Measurements from ENCODE around the gene CLEC17A. TPM values are rescaled to one million over a fixed set of nuclear protein-coding genes. Genes with fewer than 3 reads are reported as not detected.
A peak's percentile ranks its signal among the peaks of the same experiment; 100 is the strongest.

The CLEC17A gene
- total and polyA plus RNA-seq, 2 of the 13 experiments (the other 11 are each of a cell fraction or from before 2014, with no cell fraction given) = not detected

DNA sequence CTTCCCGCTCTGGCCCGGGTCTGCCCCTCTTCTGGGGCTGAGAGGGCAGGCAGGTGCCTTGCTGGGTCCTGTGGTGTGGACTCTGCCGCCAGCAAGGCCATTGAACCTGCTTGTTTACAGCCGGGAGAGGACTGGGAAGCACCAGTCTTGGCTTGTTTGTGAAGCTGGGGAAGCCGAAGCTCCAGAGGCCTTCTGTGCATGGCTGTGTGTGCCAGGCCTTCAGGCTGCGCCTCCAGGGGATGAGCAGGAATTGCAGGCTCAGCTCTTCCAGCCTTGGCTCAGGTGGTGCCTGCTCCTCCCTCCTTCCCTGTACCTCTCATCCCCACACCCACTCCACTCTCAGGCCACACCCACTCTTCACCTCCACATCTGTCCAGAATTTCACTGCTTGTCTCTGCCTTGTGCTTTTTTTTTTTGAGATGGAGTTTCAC, 28.5 kb upstream of the CLEC17A start:
- FAIRE-seq (peak; percentile 84), DNase-seq (ENCODE audit: low spot score) (peak; percentile 76), ATAC-seq (peak; percentile 83)
- Histone ChIP-seq H3K4me2 (ENCODE audit: low read depth, low read length) (peak overlapping the region; percentile 54), H3K9ac (ENCODE audit: insufficient read depth, low read depth, low read length) (peak overlapping the region; percentile 36; the same call in 1 of the 2 replicates), H3K4me3 (replicated peaks in 1 of 3; ENCODE audit: insufficient read depth in 1 of 3, low read depth in 2 of 3, low read length in 3 of 3) (peak overlapping the region in 1 of 3 experiments; percentile 29; a peak in 1 of 6 replicates), H3K36me3 (replicated peaks in 1 of 2; ENCODE audit: control insufficient read depth in 1 of 2, insufficient read depth in 2 of 2, low read length in 2 of 2) (peaks cover 3 to 4% of the 10 kb centered on the region in 2 experiments; a peak in 2 of 5 replicates), H3K27me3 (ENCODE audit: control insufficient read depth in 1 of 2, insufficient read depth in 2 of 2, low read length in 2 of 2) (no peaks in the 10 kb centered on the region), H3K9me3 (ENCODE audit: low read length) (no peaks in the 10 kb centered on the region), H2AFZ (ENCODE audit: low read length) (no peak overlapping the region), H3K4me1 (ENCODE audit: insufficient read depth, low read length) (peaks cover 61% of the 10 kb centered on the region), H3K79me2 (ENCODE audit: insufficient read depth, low read length) (peaks cover 42% of the 10 kb centered on the region), H3K27ac (ENCODE audit: extremely low read length, insufficient read depth, low read length) (peak overlapping the region; percentile 66), H4K20me1 (ENCODE audit: insufficient read depth, low read length) (no peaks in the 10 kb centered on the region; the same call in 1 of the 2 replicates)
- intact Hi-C loops (cut with micrococcal nuclease; ENCODE audit: unreplicated experiment) (loop anchor here (1.0 kb wide), 1 partner anchor 41 kb away; no protein-coding TSS in a partner anchor), in situ Hi-C loops (cut with HindIII; ENCODE audit: extremely low pct_ligation_motif_present, low pct_unique_long_range_greater_than_20kb) (no loop called here)
- ChIA-PET POLR2A (interaction anchor here (0.6 to 2.6 kb wide), 10 partner anchors 16 to 1612 kb away, joined by 3 to 17 read pairs (median 5); partner anchors contain the start of genes DNAJB1, GIPC1 and NDUFB7), CTCF (ENCODE audit: low intra/inter-chr PET ratio, low total read pairs) (interaction anchor here (1.3 kb wide), 1 partner anchor 79 kb away, joined by 3 read pairs; the partner anchor contains the start of gene PTGER1)
- BruUV-seq (replicated peaks) = no TSS peak
- WGBS (ENCODE audit: low lambda C conversion rate) = 80% methylated on average over 1 of the region's 6 CpGs
- TF ChIP-seq, protein P1, sequence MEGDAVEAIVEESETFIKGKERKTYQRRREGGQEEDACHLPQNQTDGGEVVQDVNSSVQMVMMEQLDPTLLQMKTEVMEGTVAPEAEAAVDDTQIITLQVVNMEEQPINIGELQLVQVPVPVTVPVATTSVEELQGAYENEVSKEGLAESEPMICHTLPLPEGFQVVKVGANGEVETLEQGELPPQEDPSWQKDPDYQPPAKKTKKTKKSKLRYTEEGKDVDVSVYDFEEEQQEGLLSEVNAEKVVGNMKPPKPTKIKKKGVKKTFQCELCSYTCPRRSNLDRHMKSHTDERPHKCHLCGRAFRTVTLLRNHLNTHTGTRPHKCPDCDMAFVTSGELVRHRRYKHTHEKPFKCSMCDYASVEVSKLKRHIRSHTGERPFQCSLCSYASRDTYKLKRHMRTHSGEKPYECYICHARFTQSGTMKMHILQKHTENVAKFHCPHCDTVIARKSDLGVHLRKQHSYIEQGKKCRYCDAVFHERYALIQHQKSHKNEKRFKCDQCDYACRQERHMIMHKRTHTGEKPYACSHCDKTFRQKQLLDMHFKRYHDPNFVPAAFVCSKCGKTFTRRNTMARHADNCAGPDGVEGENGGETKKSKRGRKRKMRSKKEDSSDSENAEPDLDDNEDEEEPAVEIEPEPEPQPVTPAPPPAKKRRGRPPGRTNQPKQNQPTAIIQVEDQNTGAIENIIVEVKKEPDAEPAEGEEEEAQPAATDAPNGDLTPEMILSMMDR (CRISPR knock-in tag; IDR thresholded peaks at IDR 0.05) = peak; percentile 53
- peak; percentile 26; the same call in 1 of the 2 replicates for TF ChIP-seq SOX5 (CRISPR knock-in tag; IDR thresholded peaks at IDR 0.05; ENCODE audit: borderline replicate concordance)
- TF ChIP-seq TBX2 (CRISPR knock-in tag; IDR thresholded peaks at IDR 0.05; ENCODE audit: borderline replicate concordance) = peak; percentile 65; the same call in 1 of the 2 replicates
- 0 out of 2 replicates have a peak, but pooled peaks have one; percentile 16 for TF ChIP-seq ELF1 (CRISPR knock-in tag; IDR thresholded peaks at IDR 0.05)
- TF ChIP-seq, protein P2, sequence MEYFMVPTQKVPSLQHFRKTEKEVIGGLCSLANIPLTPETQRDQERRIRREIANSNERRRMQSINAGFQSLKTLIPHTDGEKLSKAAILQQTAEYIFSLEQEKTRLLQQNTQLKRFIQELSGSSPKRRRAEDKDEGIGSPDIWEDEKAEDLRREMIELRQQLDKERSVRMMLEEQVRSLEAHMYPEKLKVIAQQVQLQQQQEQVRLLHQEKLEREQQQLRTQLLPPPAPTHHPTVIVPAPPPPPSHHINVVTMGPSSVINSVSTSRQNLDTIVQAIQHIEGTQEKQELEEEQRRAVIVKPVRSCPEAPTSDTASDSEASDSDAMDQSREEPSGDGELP (IDR thresholded peaks at IDR 0.05; ENCODE audit: borderline replicate concordance, low read depth) = peak; percentile 43; the same call in 1 of the 2 replicates
- TF ChIP-seq CEBPG (CRISPR knock-in tag; IDR thresholded peaks at IDR 0.05) = no peak
- TF ChIP-seq GATA4 (IDR thresholded peaks at IDR 0.05; ENCODE audit: borderline replicate concordance, low read depth) = no peak
- TF ChIP-seq, protein P3, sequence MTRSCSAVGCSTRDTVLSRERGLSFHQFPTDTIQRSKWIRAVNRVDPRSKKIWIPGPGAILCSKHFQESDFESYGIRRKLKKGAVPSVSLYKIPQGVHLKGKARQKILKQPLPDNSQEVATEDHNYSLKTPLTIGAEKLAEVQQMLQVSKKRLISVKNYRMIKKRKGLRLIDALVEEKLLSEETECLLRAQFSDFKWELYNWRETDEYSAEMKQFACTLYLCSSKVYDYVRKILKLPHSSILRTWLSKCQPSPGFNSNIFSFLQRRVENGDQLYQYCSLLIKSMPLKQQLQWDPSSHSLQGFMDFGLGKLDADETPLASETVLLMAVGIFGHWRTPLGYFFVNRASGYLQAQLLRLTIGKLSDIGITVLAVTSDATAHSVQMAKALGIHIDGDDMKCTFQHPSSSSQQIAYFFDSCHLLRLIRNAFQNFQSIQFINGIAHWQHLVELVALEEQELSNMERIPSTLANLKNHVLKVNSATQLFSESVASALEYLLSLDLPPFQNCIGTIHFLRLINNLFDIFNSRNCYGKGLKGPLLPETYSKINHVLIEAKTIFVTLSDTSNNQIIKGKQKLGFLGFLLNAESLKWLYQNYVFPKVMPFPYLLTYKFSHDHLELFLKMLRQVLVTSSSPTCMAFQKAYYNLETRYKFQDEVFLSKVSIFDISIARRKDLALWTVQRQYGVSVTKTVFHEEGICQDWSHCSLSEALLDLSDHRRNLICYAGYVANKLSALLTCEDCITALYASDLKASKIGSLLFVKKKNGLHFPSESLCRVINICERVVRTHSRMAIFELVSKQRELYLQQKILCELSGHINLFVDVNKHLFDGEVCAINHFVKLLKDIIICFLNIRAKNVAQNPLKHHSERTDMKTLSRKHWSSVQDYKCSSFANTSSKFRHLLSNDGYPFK (CRISPR knock-in tag; IDR thresholded peaks at IDR 0.05; ENCODE audit: borderline replicate concordance) = 0 out of 2 replicates have a peak, but pooled peaks have one; percentile 19
- peak; percentile 88 for TF ChIP-seq FOXA3 (CRISPR knock-in tag; IDR thresholded peaks at IDR 0.05)
- TF ChIP-seq ZBTB38 (CRISPR knock-in tag; IDR thresholded peaks at IDR 0.05) = peak; percentile 72
- 0 out of 2 replicates have a peak, but pooled peaks have one; percentile 15 for TF ChIP-seq ZNF121 (CRISPR knock-in tag; IDR thresholded peaks at IDR 0.05)
- TF ChIP-seq TARDBP (CRISPR knock-in tag; IDR thresholded peaks at IDR 0.05) = no peak
- peak; percentile 64; the same call in 1 of the 2 replicates for TF ChIP-seq KDM3A (CRISPR knock-in tag; IDR thresholded peaks at IDR 0.05; ENCODE audit: low read depth)
- 0 out of 2 replicates have a peak, but pooled peaks have one; percentile 29 for TF ChIP-seq KDM4B (CRISPR knock-in tag; IDR thresholded peaks at IDR 0.05)
- TF ChIP-seq, protein P4, sequence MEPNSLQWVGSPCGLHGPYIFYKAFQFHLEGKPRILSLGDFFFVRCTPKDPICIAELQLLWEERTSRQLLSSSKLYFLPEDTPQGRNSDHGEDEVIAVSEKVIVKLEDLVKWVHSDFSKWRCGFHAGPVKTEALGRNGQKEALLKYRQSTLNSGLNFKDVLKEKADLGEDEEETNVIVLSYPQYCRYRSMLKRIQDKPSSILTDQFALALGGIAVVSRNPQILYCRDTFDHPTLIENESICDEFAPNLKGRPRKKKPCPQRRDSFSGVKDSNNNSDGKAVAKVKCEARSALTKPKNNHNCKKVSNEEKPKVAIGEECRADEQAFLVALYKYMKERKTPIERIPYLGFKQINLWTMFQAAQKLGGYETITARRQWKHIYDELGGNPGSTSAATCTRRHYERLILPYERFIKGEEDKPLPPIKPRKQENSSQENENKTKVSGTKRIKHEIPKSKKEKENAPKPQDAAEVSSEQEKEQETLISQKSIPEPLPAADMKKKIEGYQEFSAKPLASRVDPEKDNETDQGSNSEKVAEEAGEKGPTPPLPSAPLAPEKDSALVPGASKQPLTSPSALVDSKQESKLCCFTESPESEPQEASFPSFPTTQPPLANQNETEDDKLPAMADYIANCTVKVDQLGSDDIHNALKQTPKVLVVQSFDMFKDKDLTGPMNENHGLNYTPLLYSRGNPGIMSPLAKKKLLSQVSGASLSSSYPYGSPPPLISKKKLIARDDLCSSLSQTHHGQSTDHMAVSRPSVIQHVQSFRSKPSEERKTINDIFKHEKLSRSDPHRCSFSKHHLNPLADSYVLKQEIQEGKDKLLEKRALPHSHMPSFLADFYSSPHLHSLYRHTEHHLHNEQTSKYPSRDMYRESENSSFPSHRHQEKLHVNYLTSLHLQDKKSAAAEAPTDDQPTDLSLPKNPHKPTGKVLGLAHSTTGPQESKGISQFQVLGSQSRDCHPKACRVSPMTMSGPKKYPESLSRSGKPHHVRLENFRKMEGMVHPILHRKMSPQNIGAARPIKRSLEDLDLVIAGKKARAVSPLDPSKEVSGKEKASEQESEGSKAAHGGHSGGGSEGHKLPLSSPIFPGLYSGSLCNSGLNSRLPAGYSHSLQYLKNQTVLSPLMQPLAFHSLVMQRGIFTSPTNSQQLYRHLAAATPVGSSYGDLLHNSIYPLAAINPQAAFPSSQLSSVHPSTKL (CRISPR knock-in tag; IDR thresholded peaks at IDR 0.05) = peak; percentile 33; the same call in 1 of the 2 replicates
